GOT3 (cell line): ENCODE measurements around the gene GTF3C6.
"Not testable (repeated sequence)": the region's sequence is repeated elsewhere in the genome, so short reads cannot be mapped to it uniquely, and the experiment has no call there.

Experiments
- DNase-seq: peaks from one replicate; lab custom pipeline; 2025; ENCODE audit warnings: mixed read lengths; lab: John Stamatoyannopoulos, UW

The GTF3C6 gene

GRCh38 chr6:110979565-110980101, 21.1 kb downstream of the GTF3C6 start:
- DNase-seq = no peak

GRCh38 chr6:110980227-110980626, 21.7 kb downstream of the GTF3C6 start:
- DNase-seq = no peak

- no peak for DNase-seq
Measured at GRCh38 chr6:110980648-110981047, 22.1 kb downstream of the GTF3C6 start.

GRCh38 chr6:110981202-110981600, 22.7 kb downstream of the GTF3C6 start:
- DNase-seq = no peak

GRCh38 chr6:110990840-110991576, 32.5 kb downstream of the GTF3C6 start:
- DNase-seq = no peak

GRCh38 chr6:110996691-110997090, 38.2 kb downstream of the GTF3C6 start:
- DNase-seq = no peak

- no peak for DNase-seq
Measured at GRCh38 chr6:110999634-111000270, 41.2 kb downstream of the GTF3C6 start.

- DNase-seq = no peak
Measured at GRCh38 chr6:111002350-111002749, 43.8 kb downstream of the GTF3C6 start.

GRCh38 chr6:111011360-111012142, 53.0 kb downstream of the GTF3C6 start:
- DNase-seq = no peak

- no peak for DNase-seq
Measured at GRCh38 chr6:111012143-111012452, 53.6 kb downstream of the GTF3C6 start.

- not testable (repeated sequence) for DNase-seq
Measured at GRCh38 chr6:111012520-111012919, 54.0 kb downstream of the GTF3C6 start.

- no peak for DNase-seq
Measured at GRCh38 chr6:111013144-111013915, 54.8 kb downstream of the GTF3C6 start.

- DNase-seq = no peak
Measured at GRCh38 chr6:111015389-111016124, 57.1 kb downstream of the GTF3C6 start.

GRCh38 chr6:111017241-111017640, 58.7 kb downstream of the GTF3C6 start:
- not testable (repeated sequence) for DNase-seq
